ENCODE measurements around the gene SAP130. TPM values are rescaled to one million over a fixed set of nuclear protein-coding genes. Genes with fewer than 3 reads are reported as not detected.

Gene SAP130
- total and polyA plus RNA-seq, 4 donors, result 3.3 to 5.3 (median 4.5) TPM

GRCh38 chr2:128062571-128062970 is 34.7 kb upstream of the SAP130 start:
- no peak for DNase-seq (ENCODE audit: low spot score)
- no peak overlapping the region for H3K4me3 ChIP-seq (ENCODE audit: low read depth in 1 of 3, low read length in 3 of 3)
- no peak overlapping the region for H3K27ac ChIP-seq (ENCODE audit: low read depth in 1 of 2, low read length in 2 of 2)
- TF ChIP-seq ATF3 (IDR thresholded peaks at IDR 0.05) (no peak), HNF4A (conservative IDR thresholded peaks at IDR 0.05) (no peak), HNF4G (IDR thresholded peaks at IDR 0.05) (no peak), RAD21 (IDR thresholded peaks at IDR 0.05) (no peak), GABPA (IDR thresholded peaks at IDR 0.05 in 1 of 2, conservative IDR thresholded peaks at IDR 0.05 in 1 of 2) (no peak), CTCF (IDR thresholded peaks at IDR 0.05; ENCODE audit: low read depth, low read length, missing input control) (no peak), YY1 (IDR thresholded peaks at IDR 0.05) (no peak), TAF1 (conservative IDR thresholded peaks at IDR 0.05) (no peak)
- H3K27me3 ChIP-seq (ENCODE audit: control insufficient read depth in 4 of 4, insufficient read depth in 4 of 4, low read length in 3 of 4), result no peaks in the 10 kb centered on the region
- no peaks in the 10 kb centered on the region for H3K36me3 ChIP-seq (ENCODE audit: control insufficient read depth in 4 of 4, insufficient read depth in 3 of 4, low read depth in 1 of 4, low read length in 3 of 4)
- no peaks in the 10 kb centered on the region for H3K4me1 ChIP-seq (ENCODE audit: control insufficient read depth in 4 of 4, insufficient read depth in 4 of 4, low read length in 3 of 4)
- 93% methylated on average over 8 of the region's 8 CpGs for WGBS
- H3K9ac ChIP-seq (ENCODE audit: low read depth in 1 of 2, low read length in 2 of 2), result no peak overlapping the region
- no peaks in the 10 kb centered on the region for H3K9me3 ChIP-seq (ENCODE audit: control insufficient read depth in 4 of 4, low read length in 3 of 4)

- TF ChIP-seq NR2F2 (IDR thresholded peaks at IDR 0.05) (no peak), GABPA (IDR thresholded peaks at IDR 0.05 in 1 of 2, conservative IDR thresholded peaks at IDR 0.05 in 1 of 2) (no peak), HNF4A (conservative IDR thresholded peaks at IDR 0.05) (no peak), CTCF (IDR thresholded peaks at IDR 0.05; ENCODE audit: low read depth, low read length, missing input control) (no peak)
- Histone ChIP-seq H3K36me3 (ENCODE audit: control insufficient read depth in 4 of 4, insufficient read depth in 3 of 4, low read depth in 1 of 4, low read length in 3 of 4) (no peaks in the 10 kb centered on the region), H3K27me3 (ENCODE audit: control insufficient read depth in 4 of 4, insufficient read depth in 4 of 4, low read length in 3 of 4) (no peaks in the 10 kb centered on the region), H3K9ac (ENCODE audit: low read depth in 1 of 2, low read length in 2 of 2) (no peak overlapping the region), H3K9me3 (ENCODE audit: control insufficient read depth in 4 of 4, low read length in 3 of 4) (no peaks in the 10 kb centered on the region), H3K27ac (ENCODE audit: low read depth in 1 of 2, low read length in 2 of 2) (no peak overlapping the region), H3K4me3 (ENCODE audit: low read depth in 1 of 3, low read length in 3 of 3) (no peak overlapping the region), H3K4me1 (ENCODE audit: control insufficient read depth in 4 of 4, insufficient read depth in 4 of 4, low read length in 3 of 4) (no peaks in the 10 kb centered on the region)
- whole genome bisulfite sequencing, result 80% methylated on average over 2 of the region's 2 CpGs
- no peak for DNase-seq (ENCODE audit: low spot score)
Observed at GRCh38 chr2:128058114-128058513, 30.3 kb upstream of the SAP130 start.

GRCh38 chr2:128057334-128057733 is 29.5 kb upstream of the SAP130 start:
- Histone ChIP-seq H3K9ac (ENCODE audit: low read depth in 1 of 2, low read length in 2 of 2) (no peak overlapping the region), H3K4me1 (ENCODE audit: control insufficient read depth in 4 of 4, insufficient read depth in 4 of 4, low read length in 3 of 4) (no peaks in the 10 kb centered on the region), H3K36me3 (ENCODE audit: control insufficient read depth in 4 of 4, insufficient read depth in 3 of 4, low read depth in 1 of 4, low read length in 3 of 4) (no peaks in the 10 kb centered on the region), H3K9me3 (ENCODE audit: control insufficient read depth in 4 of 4, low read length in 3 of 4) (no peaks in the 10 kb centered on the region), H3K27me3 (ENCODE audit: control insufficient read depth in 4 of 4, insufficient read depth in 4 of 4, low read length in 3 of 4) (no peaks in the 10 kb centered on the region), H3K4me3 (ENCODE audit: low read depth in 1 of 3, low read length in 3 of 3) (no peak overlapping the region), H3K27ac (ENCODE audit: low read depth in 1 of 2, low read length in 2 of 2) (no peak overlapping the region)
- no peak for DNase-seq (ENCODE audit: low spot score)
- 51% methylated on average over 3 of the region's 3 CpGs for WGBS
- TF ChIP-seq EGR1 (IDR thresholded peaks at IDR 0.05; ENCODE audit: low read depth in 2 of 2) (no peak), ATF3 (IDR thresholded peaks at IDR 0.05) (no peak), CTCF (IDR thresholded peaks at IDR 0.05; ENCODE audit: low read depth, low read length, missing input control) (no peak), REST (IDR thresholded peaks at IDR 0.05) (no peak), RAD21 (IDR thresholded peaks at IDR 0.05) (no peak), HNF4G (IDR thresholded peaks at IDR 0.05) (no peak), ZBTB33 (IDR thresholded peaks at IDR 0.05) (no peak), NR2F2 (IDR thresholded peaks at IDR 0.05) (no peak), HNF4A (conservative IDR thresholded peaks at IDR 0.05) (no peak), TAF1 (conservative IDR thresholded peaks at IDR 0.05) (no peak), RXRA (IDR thresholded peaks at IDR 0.05) (no peak)
